WTC11 (cell line): ENCODE data around the gene MYOD1. TPM values are rescaled to one million over a fixed set of nuclear protein-coding genes. Genes with fewer than 3 reads are reported as not detected.

Experiments
- ATAC-seq: fragments of 200-7000 bp; cut with Tn5 transposase; 2 replicates; pipeline ENCODE4 v1.10.0; 2021; ENCODE audit warnings: mild to moderate bottlenecking, moderate library complexity
- CTCF ChIA-PET: fragments of 300-600 bp; sonication (Branson Sonifier 250); formaldehyde crosslinking; loops from one replicate; lab custom pipeline; 2021; ENCODE audit warnings: antibody characterized with exemption; lab: Charles Lee
- POLR2A ChIA-PET: fragments of 350-600 bp; sonication (Branson Sonifier 250); formaldehyde crosslinking; loops from one replicate; lab custom pipeline; 2021; ENCODE audit warnings: antibody characterized with exemption; lab: Charles Lee
- DNase-seq: peaks from one replicate; pipeline ENCODE4 v3.0.0; 2021; ENCODE audit warnings: low spot score
- H3K27ac Mint-ChIP-seq: 2 replicates; pipeline ENCODE4 v1.8.0; 2021; ENCODE audit warnings: mixed read lengths
- H3K27me3 Mint-ChIP-seq: 2 replicates; pipeline ENCODE4 v1.8.0; 2021; ENCODE audit warnings: low read depth, mild to moderate bottlenecking, moderate library complexity, mixed read lengths
- H3K36me3 Mint-ChIP-seq: 2 replicates; pipeline ENCODE4 v1.8.0; 2021; ENCODE audit warnings: mixed read lengths
- H3K4me1 Mint-ChIP-seq: 2 replicates; pipeline ENCODE4 v1.8.0; 2022; ENCODE audit warnings: mixed read lengths
- H3K4me3 Mint-ChIP-seq: 2 replicates; pipeline ENCODE4 v1.8.0; 2021; ENCODE audit warnings: mild to moderate bottlenecking, moderate library complexity, mixed read lengths
- H3K9me3 Mint-ChIP-seq: 2 replicates; pipeline ENCODE4 v1.8.0; 2021; ENCODE audit warnings: mixed read lengths
- ATF6 ChIP-seq: sonication (generic); formaldehyde crosslinking; IDR thresholded peaks from 2 replicates; pipeline ENCODE4 v1.8.1; 2023; ENCODE audit warnings: mild to moderate bottlenecking, missing genetic modification reagents
- CDX4 ChIP-seq: fragments of 250-450 bp; sonication (Bioruptor Pico); IDR thresholded peaks from 2 replicates; pipeline ENCODE4 v1.9.0; 2021; ENCODE audit warnings: moderate library complexity, mild to moderate bottlenecking, inconsistent platforms, borderline replicate concordance
- CREM ChIP-seq: sonication (generic); formaldehyde crosslinking; IDR thresholded peaks from 2 replicates; pipeline ENCODE4 v1.8.1; 2022; ENCODE audit warnings: mild to moderate bottlenecking, missing genetic modification reagents, moderate library complexity
- EMX1 ChIP-seq: fragments of 250-450 bp; sonication (Bioruptor Pico); IDR thresholded peaks from 2 replicates; pipeline ENCODE4 v1.8.0; 2021; ENCODE audit warnings: mild to moderate bottlenecking
- FOXJ3 ChIP-seq: sonication (generic); formaldehyde crosslinking; IDR thresholded peaks from 2 replicates; pipeline ENCODE4 v1.9.0; 2021; ENCODE audit warnings: missing genetic modification reagents, mild to moderate bottlenecking, borderline replicate concordance
- FOXP1 ChIP-seq: sonication (generic); formaldehyde crosslinking; IDR thresholded peaks from 2 replicates; pipeline ENCODE4 v1.8.0; 2022; ENCODE audit warnings: missing genetic modification reagents, mild to moderate bottlenecking, moderate library complexity, borderline replicate concordance
- FOXP4 ChIP-seq: sonication (generic); formaldehyde crosslinking; IDR thresholded peaks from 2 replicates; pipeline ENCODE4 v1.8.0; 2022; ENCODE audit warnings: mild to moderate bottlenecking, missing genetic modification reagents
- IRF2 ChIP-seq: sonication (generic); formaldehyde crosslinking; IDR thresholded peaks from 2 replicates; pipeline ENCODE4 v1.8.0; 2022; ENCODE audit warnings: low read depth, missing genetic modification reagents, borderline replicate concordance
- KAT7 ChIP-seq: sonication (generic); formaldehyde crosslinking; IDR thresholded peaks from 2 replicates; pipeline ENCODE4 v1.8.1; 2023; ENCODE audit warnings: missing genetic modification reagents, mild to moderate bottlenecking, borderline replicate concordance
- NR3C1 ChIP-seq: sonication (generic); formaldehyde crosslinking; conservative IDR thresholded peaks from 2 replicates; pipeline ENCODE4 v1.8.1; 2023; ENCODE audit warnings: low read depth, mild to moderate bottlenecking, missing genetic modification reagents
- PRDM15 ChIP-seq: sonication (generic); formaldehyde crosslinking; IDR thresholded peaks from 2 replicates; pipeline ENCODE4 v1.8.0; 2022; ENCODE audit warnings: missing genetic modification reagents
- SOX15 ChIP-seq: fragments of 250-450 bp; sonication (Bioruptor Pico); IDR thresholded peaks from 2 replicates; pipeline ENCODE4 v1.9.0; 2021; ENCODE audit warnings: mild to moderate bottlenecking
- SP1 ChIP-seq: sonication (generic); formaldehyde crosslinking; conservative IDR thresholded peaks from 2 replicates; pipeline ENCODE4 v1.8.1; 2022; ENCODE audit warnings: missing genetic modification reagents
- STAT6 ChIP-seq: sonication (generic); formaldehyde crosslinking; conservative IDR thresholded peaks from 2 replicates; pipeline ENCODE4 v1.8.1; 2023; ENCODE audit warnings: mild to moderate bottlenecking, low read depth, missing genetic modification reagents, moderate library complexity
- TEAD1 ChIP-seq: sonication (generic); formaldehyde crosslinking; IDR thresholded peaks from 2 replicates; pipeline ENCODE4 v1.8.0; 2022; ENCODE audit warnings: mild to moderate bottlenecking, missing genetic modification reagents
- TEAD4 ChIP-seq: sonication (generic); formaldehyde crosslinking; IDR thresholded peaks from 2 replicates; pipeline ENCODE4 v1.8.0; 2022; ENCODE audit warnings: mild to moderate bottlenecking, missing genetic modification reagents
- TP53 ChIP-seq: sonication (generic); formaldehyde crosslinking; IDR thresholded peaks from 2 replicates; pipeline ENCODE4 v1.8.1; 2023; ENCODE audit warnings: mild to moderate bottlenecking, missing genetic modification reagents
- USF1 ChIP-seq: sonication (generic); formaldehyde crosslinking; IDR thresholded peaks from 2 replicates; pipeline ENCODE4 v1.8.0; 2022; ENCODE audit warnings: mild to moderate bottlenecking, missing genetic modification reagents
- USF2 ChIP-seq: sonication (generic); formaldehyde crosslinking; IDR thresholded peaks from 2 replicates; pipeline ENCODE4 v1.8.1; 2023; ENCODE audit warnings: mild to moderate bottlenecking, missing genetic modification reagents, moderate library complexity
- ZNF281 ChIP-seq: sonication (generic); formaldehyde crosslinking; IDR thresholded peaks from 2 replicates; pipeline ENCODE4 v1.8.0; 2023; ENCODE audit warnings: mild to moderate bottlenecking, missing genetic modification reagents
- total RNA-seq: library from RNA; stranded (reverse); gene quantifications from 3 replicates; pipeline ENCODE4 v1.2.3, GENCODE V29; 2021

MYOD1 gene
- total RNA-seq, 1 experiment from 2014 or later, result not detected

GRCh38 chr11:17714870-17715269 lies 4.5 kb upstream of the MYOD1 start (continued):
- no peak for TF ChIP-seq USF1 (CRISPR knock-in tag)

- DNase-seq, result no peak
- Mint-ChIP-seq H3K27ac (no peak overlapping the region), H3K4me1 (peaks cover 13% of the 10 kb centered on the region), H3K36me3 (no peaks in the 10 kb centered on the region), H3K9me3 (no peaks in the 10 kb centered on the region), H3K27me3 (peaks cover 4% of the 10 kb centered on the region), H3K4me3 (no peak overlapping the region)
- ChIA-PET CTCF (interaction anchor here (0.9 to 1.1 kb wide), 2 partner anchors 14 to 256 kb away, joined by 3 to 5 read pairs; no protein-coding TSS in a partner anchor), POLR2A (interaction anchor here (1.0 kb wide), 1 partner anchor 30 kb away, joined by 3 read pairs; no protein-coding TSS in a partner anchor)
- no peak for ATAC-seq
- TF ChIP-seq KAT7 (CRISPR knock-in tag), result no peak
- TF ChIP-seq TEAD4 (CRISPR knock-in tag), result no peak
- TF ChIP-seq NR3C1 (CRISPR knock-in tag), result no peak
- TF ChIP-seq TEAD1 (CRISPR knock-in tag), result no peak
- no peak for TF ChIP-seq IRF2 (CRISPR knock-in tag)
- TF ChIP-seq USF2 (CRISPR knock-in tag), result no peak
- no peak for TF ChIP-seq FOXP1
- TF ChIP-seq CDX4 (CRISPR knock-in tag), result no peak
- TF ChIP-seq FOXP4 (CRISPR knock-in tag), result no peak
- TF ChIP-seq PRDM15 (CRISPR knock-in tag), result no peak
- TF ChIP-seq ZNF281 (CRISPR knock-in tag), result no peak
- TF ChIP-seq FOXJ3 (CRISPR knock-in tag), result no peak
- TF ChIP-seq ATF6 (CRISPR knock-in tag), result no peak
- no peak for TF ChIP-seq CREM (CRISPR knock-in tag)
- TF ChIP-seq TP53, result no peak
- no peak for TF ChIP-seq SOX15 (CRISPR knock-in tag)
- no peak for TF ChIP-seq SP1
- TF ChIP-seq EMX1, result no peak
- no peak for TF ChIP-seq STAT6 (CRISPR knock-in tag)
Observed at GRCh38 chr11:17716807-17717206, 2.6 kb upstream of the MYOD1 start.
